Adrenal gland (tissue), 5 donors: ENCODE results near the gene ICOSLG.

Experiments used
- POLR2A ChIP-seq, 2 donors: fragments of 450-650 bp; IDR thresholded peaks; one replicate each; pipeline ENCODE4 v1.6.1; 2017; ENCODE audit warnings: antibody characterized with exemption in 2 of 2, mild to moderate bottlenecking in 2 of 2, moderate library complexity in 1 of 2
- TF ChIP-seq, protein P1 (sequence below), 6 experiments: fragments of 450-650 bp in 4 of 6; fragments of 200-600 bp in 2 of 6; sonication (generic) in 1 of 6; IDR thresholded peaks; 1 replicate in 5 of 6; 2 replicates in 1 of 6; pipeline versions ENCODE4 v1.5.1 to v1.8.0; 2016 to 2021; ENCODE audit warnings: antibody characterized with exemption in 6 of 6, mild to moderate bottlenecking in 2 of 6, moderate library complexity in 1 of 6
- donor health status: DM: no; HTN: no; CAD: no.

DNA sequence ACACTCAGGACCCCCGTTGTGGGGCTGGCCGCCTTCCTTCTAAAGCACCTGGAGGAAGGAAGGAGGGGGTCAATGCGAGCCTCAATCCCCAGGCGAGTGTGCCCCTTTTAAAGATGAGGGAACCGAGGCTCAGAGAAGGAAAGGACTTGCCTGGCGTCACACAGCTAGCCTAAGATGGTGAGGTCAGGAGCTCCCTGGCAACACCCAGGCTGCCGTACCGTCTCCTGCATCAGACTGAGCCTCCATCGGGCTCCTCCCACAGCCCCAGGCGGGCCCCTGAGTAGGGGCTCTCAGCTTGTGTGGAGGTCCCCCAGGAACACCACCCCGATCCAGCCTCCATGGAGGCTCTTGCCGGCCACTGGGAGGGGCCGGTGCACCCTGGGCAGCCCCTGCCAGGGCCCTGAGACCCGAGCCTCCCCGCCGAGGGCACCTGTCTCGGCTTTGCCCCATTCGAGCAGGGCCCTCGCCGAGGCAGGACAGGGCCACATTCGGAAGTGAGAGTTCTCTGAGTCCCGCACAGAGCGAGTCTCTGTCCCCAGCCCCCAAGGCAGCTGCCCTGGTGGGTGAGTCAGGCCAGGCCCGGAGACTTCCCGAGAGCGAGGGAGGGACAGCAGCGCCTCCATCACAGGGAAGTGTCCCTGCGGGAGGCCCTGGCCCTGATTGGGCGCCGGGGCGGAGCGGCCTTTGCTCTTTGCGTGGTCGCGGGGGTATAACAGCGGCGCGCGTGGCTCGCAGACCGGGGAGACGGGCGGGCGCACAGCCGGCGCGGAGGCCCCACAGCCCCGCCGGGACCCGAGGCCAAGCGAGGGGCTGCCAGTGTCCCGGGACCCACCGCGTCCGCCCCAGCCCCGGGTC is 44.6 kb upstream of the ICOSLG start, which contains the start of gene AIRE:
- TF ChIP-seq, protein P1, sequence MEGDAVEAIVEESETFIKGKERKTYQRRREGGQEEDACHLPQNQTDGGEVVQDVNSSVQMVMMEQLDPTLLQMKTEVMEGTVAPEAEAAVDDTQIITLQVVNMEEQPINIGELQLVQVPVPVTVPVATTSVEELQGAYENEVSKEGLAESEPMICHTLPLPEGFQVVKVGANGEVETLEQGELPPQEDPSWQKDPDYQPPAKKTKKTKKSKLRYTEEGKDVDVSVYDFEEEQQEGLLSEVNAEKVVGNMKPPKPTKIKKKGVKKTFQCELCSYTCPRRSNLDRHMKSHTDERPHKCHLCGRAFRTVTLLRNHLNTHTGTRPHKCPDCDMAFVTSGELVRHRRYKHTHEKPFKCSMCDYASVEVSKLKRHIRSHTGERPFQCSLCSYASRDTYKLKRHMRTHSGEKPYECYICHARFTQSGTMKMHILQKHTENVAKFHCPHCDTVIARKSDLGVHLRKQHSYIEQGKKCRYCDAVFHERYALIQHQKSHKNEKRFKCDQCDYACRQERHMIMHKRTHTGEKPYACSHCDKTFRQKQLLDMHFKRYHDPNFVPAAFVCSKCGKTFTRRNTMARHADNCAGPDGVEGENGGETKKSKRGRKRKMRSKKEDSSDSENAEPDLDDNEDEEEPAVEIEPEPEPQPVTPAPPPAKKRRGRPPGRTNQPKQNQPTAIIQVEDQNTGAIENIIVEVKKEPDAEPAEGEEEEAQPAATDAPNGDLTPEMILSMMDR (IDR thresholded peaks at IDR 0.05): no peak
- no peak for TF ChIP-seq POLR2A (IDR thresholded peaks at IDR 0.05)
